ENCODE results near the gene FN3KRP. TPM values are rescaled to one million over a fixed set of nuclear protein-coding genes. Genes with fewer than 3 reads are reported as not detected.
A peak's percentile ranks its signal among the peaks of the same experiment; 100 is the strongest.
"Not testable (repeated sequence)": the region's sequence is repeated elsewhere in the genome, so short reads cannot be mapped to it uniquely, and the experiment has no call there.

The FN3KRP gene
- total and polyA plus RNA-seq, 11 donors, result 6.8 to 23.1 (median 15.8) TPM

GRCh38 chr17:82767041-82767754, 50.7 kb downstream of the FN3KRP start:
- Histone ChIP-seq H3K9me3 (no peaks in the 10 kb centered on the region), H3K4me3 (no peak overlapping the region), H3K4me1 (peaks cover 0 to 5% (median 0%) of the 10 kb centered on the region in 12 donors), H3K36me3 (peaks cover 0 to 82% (median 66%) of the 10 kb centered on the region in 9 donors), H3K27ac (no peak overlapping the region), H3K27me3 (no peaks in the 10 kb centered on the region)
- whole genome bisulfite sequencing, 4 donors, result 69 to 81% (median 72%) methylated on average over 21 to 24 of the region's 24 CpGs
- TF ChIP-seq CTCF (IDR thresholded peaks at IDR 0.05) (peak; percentile 34 to 65 (median 58)), POLR2A (IDR thresholded peaks at IDR 0.05) (no peak)
- peak in 3 of 4 donors; percentile 66 to 71 (median 67) for ATAC-seq
- intact Hi-C loops (cut with DNase I), result loop anchor here in 9 of 10 donors (1.0 to 10.0 kb wide), 7 partner anchors 90 to 415 kb away; partner anchors contain the start of gene TEX19 (in 2 of the 9)
- DNase-seq, result peak in 1 of 5 donors; percentile 65

- 96 to 98% (median 97%) methylated on average over 4 to 7 of the region's 7 CpGs for WGBS, 4 donors
- Histone ChIP-seq H3K4me3 (no peak overlapping the region), H3K4me1 (peaks cover 0 to 5% (median 0%) of the 10 kb centered on the region in 12 donors), H3K27ac (no peak overlapping the region), H3K9me3 (no peaks in the 10 kb centered on the region), H3K36me3 (peaks cover 0 to 77% (median 64%) of the 10 kb centered on the region in 9 donors), H3K27me3 (no peaks in the 10 kb centered on the region)
- DNase-seq, result no peak
- no peak for TF ChIP-seq CTCF (IDR thresholded peaks at IDR 0.05)
- TF ChIP-seq POLR2A (IDR thresholded peaks at IDR 0.05), result no peak
- intact Hi-C loops (cut with DNase I), result loop anchor here in 8 of 10 donors (5.0 to 10.0 kb wide), 6 partner anchors 92 to 417 kb away; partner anchors contain the start of gene TEX19 (in 2 of the 8)
- ATAC-seq, result no peak
Observed at GRCh38 chr17:82769041-82769440, 52.5 kb downstream of the FN3KRP start.

- DNase-seq (no peak), ATAC-seq (peak; percentile 18 to 59 (median 51))
- Histone ChIP-seq H3K27me3 (no peaks in the 10 kb centered on the region), H3K27ac (no peak overlapping the region), H3K4me3 (no peak overlapping the region), H3K36me3 (peaks cover 0 to 63% (median 50%) of the 10 kb centered on the region in 9 donors), H3K4me1 (peaks cover 0 to 8% (median 2%) of the 10 kb centered on the region in 12 donors), H3K9me3 (no peaks in the 10 kb centered on the region)
- TF ChIP-seq POLR2A (IDR thresholded peaks at IDR 0.05), result no peak
- TF ChIP-seq CTCF (IDR thresholded peaks at IDR 0.05), result no peak
- intact Hi-C loops (cut with DNase I), result loop anchor here in 4 of 10 donors (5.0 to 10.0 kb wide), 3 partner anchors 417 to 425 kb away; partner anchors contain the start of gene TEX19 (in 1 of the 4)
- WGBS, 4 donors, result 85 to 89% (median 87%) methylated on average over 3 of the region's 3 CpGs
Observed at GRCh38 chr17:82772026-82772425, 55.5 kb downstream of the FN3KRP start.

- intact Hi-C loops (cut with DNase I), result loop anchor here in 4 of 10 donors (5.0 to 10.0 kb wide), 3 partner anchors 420 to 427 kb away; partner anchors contain the start of gene TEX19 (in 1 of the 4)
- ATAC-seq, H3K27ac ChIP-seq: not testable (repeated sequence)
Observed at GRCh38 chr17:82774456-82774855, 58.0 kb downstream of the FN3KRP start.

More at GRCh38 chr17:82774456-82774855, 58.0 kb downstream of the FN3KRP start:
- not testable (repeated sequence) for H3K9me3 ChIP-seq, H3K27me3 ChIP-seq, DNase-seq, H3K4me3 ChIP-seq, H3K4me1 ChIP-seq
- H3K36me3 ChIP-seq, result peaks cover 0 to 39% (median 27%) of the 10 kb centered on the region in 9 donors
- WGBS, 4 donors, result 86 to 91% (median 89%) methylated on average over 19 of the region's 19 CpGs

Data from heart left ventricle (tissue), 16 donors.